Type B pancreatic cell (in vitro differentiated cells): Measurements from ENCODE around the gene FARSA. TPM values are rescaled to one million over a fixed set of nuclear protein-coding genes. Genes with fewer than 3 reads are reported as not detected.

ENCODE experiments used
- DNase-seq: peaks from one replicate; pipeline ENCODE4 v3.0.0; 2021; ENCODE audit warnings: mixed read lengths; ENCODE audit not compliant: unreplicated experiment; ENCODE audit errors: extremely low spot score
- H3K27ac Mint-ChIP-seq: 2 replicates; pipeline ENCODE4 v1.8.0; 2021; ENCODE audit warnings: mild to moderate bottlenecking, mixed read lengths
- H3K27me3 Mint-ChIP-seq: 2 replicates; pipeline ENCODE4 v1.8.0; 2021; ENCODE audit warnings: mixed read lengths
- H3K36me3 Mint-ChIP-seq: 2 replicates; pipeline ENCODE4 v1.8.0; 2021; ENCODE audit warnings: mixed read lengths
- H3K4me1 Mint-ChIP-seq: one replicate; pipeline ENCODE4 v1.8.0; 2021; ENCODE audit warnings: mixed read lengths; ENCODE audit not compliant: unreplicated experiment
- H3K4me3 Mint-ChIP-seq: 2 replicates; pipeline ENCODE4 v1.8.0; 2021; ENCODE audit warnings: mild to moderate bottlenecking, mixed read lengths
- H3K9me3 Mint-ChIP-seq: 2 replicates; pipeline ENCODE4 v1.8.0; 2021; ENCODE audit warnings: mixed read lengths
- CTCF ChIP-seq: fragments of 200-600 bp; sonication (generic); conservative IDR thresholded peaks from 2 replicates; pipeline ENCODE4 v1.5.0; 2021; ENCODE audit warnings: antibody characterized with exemption, mild to moderate bottlenecking
- total RNA-seq: library from RNA; stranded (reverse); gene quantifications from 2 replicates; pipeline ENCODE4 v1.2.1, GENCODE V29; 2021; ENCODE audit warnings: low replicate concordance

FARSA gene
- total RNA-seq, 1 donor from 2014 or later, result 68.5 TPM

GRCh38 chr19:12885749-12886650, 47.5 kb downstream of the FARSA start:
- Mint-ChIP-seq H3K4me3 (peak overlapping the region; percentile 77), H3K4me1 (peaks cover 6% of the 10 kb centered on the region), H3K27ac (peak overlapping the region; percentile 58), H3K9me3 (no peaks in the 10 kb centered on the region), H3K27me3 (peaks cover 46% of the 10 kb centered on the region), H3K36me3 (no peaks in the 10 kb centered on the region)
- TF ChIP-seq CTCF, result peak; percentile 8
- no peak for DNase-seq

GRCh38 chr19:12884926-12885748, 48.4 kb downstream of the FARSA start:
- DNase-seq, result peak; percentile 86
- Mint-ChIP-seq H3K9me3 (no peaks in the 10 kb centered on the region), H3K4me3 (peak overlapping the region; percentile 87), H3K4me1 (no peaks in the 10 kb centered on the region), H3K27me3 (peaks cover 46% of the 10 kb centered on the region), H3K36me3 (no peaks in the 10 kb centered on the region), H3K27ac (peak overlapping the region; percentile 88)
- peak; percentile 69 for TF ChIP-seq CTCF

GRCh38 chr19:12884627-12884925, 48.9 kb downstream of the FARSA start:
- Mint-ChIP-seq H3K4me1 (no peaks in the 10 kb centered on the region), H3K4me3 (peak overlapping the region; percentile 87), H3K9me3 (no peaks in the 10 kb centered on the region), H3K27ac (no peak overlapping the region), H3K36me3 (no peaks in the 10 kb centered on the region), H3K27me3 (peaks cover 46% of the 10 kb centered on the region)
- DNase-seq, result no peak
- no peak for TF ChIP-seq CTCF

- no peaks in the 10 kb centered on the region for H3K9me3 Mint-ChIP-seq
- H3K4me1 Mint-ChIP-seq, result no peaks in the 10 kb centered on the region
- peak overlapping the region; percentile 40 for H3K4me3 Mint-ChIP-seq
- no peak overlapping the region for H3K27ac Mint-ChIP-seq
- H3K36me3 Mint-ChIP-seq, result no peaks in the 10 kb centered on the region
- peaks cover 46% of the 10 kb centered on the region for H3K27me3 Mint-ChIP-seq
- DNase-seq, result no peak
- TF ChIP-seq CTCF, result no peak
These were observed 49.3 kb downstream of the FARSA start for GRCh38 chr19:12884202-12884601.

- TF ChIP-seq CTCF, result no peak
- Mint-ChIP-seq H3K9me3 (no peaks in the 10 kb centered on the region), H3K27ac (peak overlapping the region; percentile 70), H3K36me3 (no peaks in the 10 kb centered on the region), H3K27me3 (peaks cover 38% of the 10 kb centered on the region), H3K4me1 (no peaks in the 10 kb centered on the region), H3K4me3 (peak overlapping the region; percentile 89)
- DNase-seq, result no peak
These were observed 50.9 kb downstream of the FARSA start for GRCh38 chr19:12882589-12882988.
